Muscle layer of duodenum (tissue), 2 donors: ENCODE results near the gene FAM20C.
"Not testable (repeated sequence)": the region's sequence is repeated elsewhere in the genome, so short reads cannot be mapped to it uniquely, and the experiment has no call there.

Experiments
- H3K27ac ChIP-seq: one replicate; pipeline ENCODE4 v1.7.0; 2013; ENCODE audit warnings: mild to moderate bottlenecking, low read length
- H3K27me3 ChIP-seq: one replicate; pipeline ENCODE4 v1.7.0; 2013; ENCODE audit warnings: low read depth, mild to moderate bottlenecking, control low read depth, low read length
- H3K36me3 ChIP-seq, 2 donors: one replicate each; pipeline ENCODE4 v1.7.0; 2013; ENCODE audit warnings: low read length in 2 of 2, control low read depth in 1 of 2, mild to moderate bottlenecking in 1 of 2; ENCODE audit not compliant: insufficient read depth in 2 of 2, control insufficient read depth in 1 of 2
- H3K4me1 ChIP-seq, 2 donors: one replicate each; pipeline ENCODE4 v1.7.0; 2013; ENCODE audit warnings: low read length in 2 of 2, mild to moderate bottlenecking in 2 of 2, control low read depth in 1 of 2, moderate library complexity in 1 of 2; ENCODE audit not compliant: insufficient read depth in 2 of 2, control insufficient read depth in 1 of 2
- H3K4me3 ChIP-seq, 2 donors: one replicate each; pipeline ENCODE4 v1.7.0; 2013; ENCODE audit warnings: low read length in 2 of 2, low read depth in 1 of 2, mild to moderate bottlenecking in 1 of 2
- H3K9me3 ChIP-seq, 2 donors: one replicate each; pipeline ENCODE4 v1.7.0; 2013; ENCODE audit warnings: low read length in 2 of 2, control low read depth in 1 of 2, mild to moderate bottlenecking in 1 of 2; ENCODE audit not compliant: control insufficient read depth in 1 of 2
- donor health status: healthy.

FAM20C gene

GRCh38 chr7:197413-198335 is 5.3 kb downstream of the FAM20C start:
- Histone ChIP-seq H3K27me3 (no peaks in the 10 kb centered on the region), H3K9me3 (no peaks in the 10 kb centered on the region), H3K4me3 (no peak overlapping the region), H3K36me3 (peaks cover 56 to 62% of the 10 kb centered on the region in 2 donors), H3K4me1 (peaks cover 0 to 50% of the 10 kb centered on the region in 2 donors), H3K27ac (no peak overlapping the region)

- no peaks in the 10 kb centered on the region for H3K27me3 ChIP-seq
- H3K9me3 ChIP-seq = no peaks in the 10 kb centered on the region
- H3K4me1 ChIP-seq = peaks cover 0 to 44% of the 10 kb centered on the region in 2 donors
- no peak overlapping the region for H3K4me3 ChIP-seq
- no peak overlapping the region for H3K27ac ChIP-seq
- peaks cover 64 to 80% of the 10 kb centered on the region in 2 donors for H3K36me3 ChIP-seq
Observed at GRCh38 chr7:199483-200249, 7.3 kb downstream of the FAM20C start.

GRCh38 chr7:200290-200689 is 7.9 kb downstream of the FAM20C start:
- no peaks in the 10 kb centered on the region for H3K27me3 ChIP-seq
- H3K27ac ChIP-seq = no peak overlapping the region
- no peak overlapping the region for H3K4me3 ChIP-seq
- peaks cover 0 to 38% of the 10 kb centered on the region in 2 donors for H3K4me1 ChIP-seq
- no peaks in the 10 kb centered on the region for H3K9me3 ChIP-seq
- H3K36me3 ChIP-seq = peaks cover 61 to 87% of the 10 kb centered on the region in 2 donors

- H3K4me3 ChIP-seq = no peak overlapping the region
- H3K36me3 ChIP-seq = peaks cover 58 to 90% of the 10 kb centered on the region in 2 donors
- H3K4me1 ChIP-seq = peaks cover 0 to 34% of the 10 kb centered on the region in 2 donors
Observed at GRCh38 chr7:200704-201103, 8.3 kb downstream of the FAM20C start.

GRCh38 chr7:204326-204725 is 12.0 kb downstream of the FAM20C start:
- H3K9me3 ChIP-seq = no peaks in the 10 kb centered on the region
- no peak overlapping the region for H3K4me3 ChIP-seq
- H3K36me3 ChIP-seq = peaks cover 34 to 69% of the 10 kb centered on the region in 2 donors
- H3K4me1 ChIP-seq = peaks cover 0 to 10% of the 10 kb centered on the region in 2 donors
- H3K27ac ChIP-seq = no peak overlapping the region
- H3K27me3 ChIP-seq = no peaks in the 10 kb centered on the region

More at GRCh38 chr7:200704-201103, 8.3 kb downstream of the FAM20C start:
- Histone ChIP-seq H3K27me3 (no peaks in the 10 kb centered on the region), H3K9me3 (no peaks in the 10 kb centered on the region), H3K27ac (no peak overlapping the region)

GRCh38 chr7:205115-206010 is 13.0 kb downstream of the FAM20C start:
- H3K36me3 ChIP-seq = peaks cover 30 to 74% of the 10 kb centered on the region in 2 donors
- no peaks in the 10 kb centered on the region for H3K9me3 ChIP-seq
- H3K4me3 ChIP-seq = no peak overlapping the region
- no peak overlapping the region for H3K27ac ChIP-seq
- H3K4me1 ChIP-seq = peaks cover 0 to 8% of the 10 kb centered on the region in 2 donors
- H3K27me3 ChIP-seq = no peaks in the 10 kb centered on the region

- H3K4me1 ChIP-seq, H3K4me3 ChIP-seq, H3K9me3 ChIP-seq, H3K27ac ChIP-seq, H3K27me3 ChIP-seq: not testable (repeated sequence)
- peaks cover 27 to 68% of the 10 kb centered on the region in 2 donors for H3K36me3 ChIP-seq
Observed at GRCh38 chr7:206351-206750, 14.0 kb downstream of the FAM20C start.

GRCh38 chr7:207418-208129 is 15.2 kb downstream of the FAM20C start:
- peaks cover 24 to 62% of the 10 kb centered on the region in 2 donors for H3K36me3 ChIP-seq
- no peaks in the 10 kb centered on the region for H3K9me3 ChIP-seq

GRCh38 chr7:208130-208673 is 15.8 kb downstream of the FAM20C start:
- Histone ChIP-seq H3K27me3 (no peaks in the 10 kb centered on the region), H3K4me3 (no peak overlapping the region), H3K27ac (no peak overlapping the region), H3K9me3 (no peaks in the 10 kb centered on the region), H3K4me1 (peaks cover 0 to 8% of the 10 kb centered on the region in 2 donors), H3K36me3 (peaks cover 22 to 62% of the 10 kb centered on the region in 2 donors)

More at GRCh38 chr7:207418-208129, 15.2 kb downstream of the FAM20C start:
- Histone ChIP-seq H3K4me1 (peaks cover 0 to 8% of the 10 kb centered on the region in 2 donors), H3K4me3 (no peak overlapping the region), H3K27me3 (no peaks in the 10 kb centered on the region), H3K27ac (no peak overlapping the region)

GRCh38 chr7:208816-209215 is 16.4 kb downstream of the FAM20C start:
- no peaks in the 10 kb centered on the region for H3K27me3 ChIP-seq
- H3K27ac ChIP-seq = no peak overlapping the region
- H3K36me3 ChIP-seq = peaks cover 24 to 57% of the 10 kb centered on the region in 2 donors
- no peak overlapping the region for H3K4me3 ChIP-seq
- peaks cover 0 to 8% of the 10 kb centered on the region in 2 donors for H3K4me1 ChIP-seq
- H3K9me3 ChIP-seq = no peaks in the 10 kb centered on the region
